ENCODE data around the gene RAPGEF6. TPM values are rescaled to one million over a fixed set of nuclear protein-coding genes. Genes with fewer than 3 reads are reported as not detected.

The RAPGEF6 gene
- total RNA-seq, 4 donors from 2014 or later, result 17.2 to 23.3 (median 20.1) TPM

DNA sequence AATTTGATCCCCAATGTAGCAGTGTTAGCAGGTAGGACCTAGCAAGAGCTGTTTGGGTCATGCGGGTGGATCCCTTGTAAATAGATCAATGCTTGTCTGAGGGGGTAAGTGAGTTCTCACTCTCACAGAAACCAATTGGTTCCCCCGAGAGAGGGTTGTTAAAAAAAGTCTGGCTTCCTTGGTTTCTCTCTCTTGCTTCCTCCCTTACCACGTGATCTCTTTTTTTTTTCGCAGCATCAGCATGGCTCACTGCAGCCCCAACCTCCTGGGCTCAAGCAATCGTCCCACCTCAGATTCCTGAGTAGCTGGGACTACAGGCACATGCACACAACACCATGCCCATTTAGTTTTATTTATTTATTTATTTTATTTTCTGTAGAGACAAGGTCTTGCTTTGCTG lies 26.4 kb downstream of the RAPGEF6 start:
- Histone ChIP-seq H3K27me3 (no peaks in the 10 kb centered on the region), H3K4me1 (peaks cover 23 to 35% (median 32%) of the 10 kb centered on the region in 4 donors), H3K4me3 (no peak overlapping the region), H3K27ac (replicated peaks in 1 of 4) (no peak overlapping the region), H3K9me3 (no peaks in the 10 kb centered on the region), H3K36me3 (no peaks in the 10 kb centered on the region)
- intact Hi-C loops (cut with DNase I), result no loop called here
- TF ChIP-seq EP300 (IDR thresholded peaks at IDR 0.05), result no peak
- TF ChIP-seq POLR2A (IDR thresholded peaks at IDR 0.05; ENCODE audit: low read depth), result no peak
- no peak for TF ChIP-seq POLR2AphosphoS5 (IDR thresholded peaks at IDR 0.05)
- TF ChIP-seq, protein P1, sequence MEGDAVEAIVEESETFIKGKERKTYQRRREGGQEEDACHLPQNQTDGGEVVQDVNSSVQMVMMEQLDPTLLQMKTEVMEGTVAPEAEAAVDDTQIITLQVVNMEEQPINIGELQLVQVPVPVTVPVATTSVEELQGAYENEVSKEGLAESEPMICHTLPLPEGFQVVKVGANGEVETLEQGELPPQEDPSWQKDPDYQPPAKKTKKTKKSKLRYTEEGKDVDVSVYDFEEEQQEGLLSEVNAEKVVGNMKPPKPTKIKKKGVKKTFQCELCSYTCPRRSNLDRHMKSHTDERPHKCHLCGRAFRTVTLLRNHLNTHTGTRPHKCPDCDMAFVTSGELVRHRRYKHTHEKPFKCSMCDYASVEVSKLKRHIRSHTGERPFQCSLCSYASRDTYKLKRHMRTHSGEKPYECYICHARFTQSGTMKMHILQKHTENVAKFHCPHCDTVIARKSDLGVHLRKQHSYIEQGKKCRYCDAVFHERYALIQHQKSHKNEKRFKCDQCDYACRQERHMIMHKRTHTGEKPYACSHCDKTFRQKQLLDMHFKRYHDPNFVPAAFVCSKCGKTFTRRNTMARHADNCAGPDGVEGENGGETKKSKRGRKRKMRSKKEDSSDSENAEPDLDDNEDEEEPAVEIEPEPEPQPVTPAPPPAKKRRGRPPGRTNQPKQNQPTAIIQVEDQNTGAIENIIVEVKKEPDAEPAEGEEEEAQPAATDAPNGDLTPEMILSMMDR (IDR thresholded peaks at IDR 0.05), result no peak
- 83% methylated on average over 5 of the region's 5 CpGs for WGBS
- no peak for DNase-seq (ENCODE audit: extremely low spot score)

DNA sequence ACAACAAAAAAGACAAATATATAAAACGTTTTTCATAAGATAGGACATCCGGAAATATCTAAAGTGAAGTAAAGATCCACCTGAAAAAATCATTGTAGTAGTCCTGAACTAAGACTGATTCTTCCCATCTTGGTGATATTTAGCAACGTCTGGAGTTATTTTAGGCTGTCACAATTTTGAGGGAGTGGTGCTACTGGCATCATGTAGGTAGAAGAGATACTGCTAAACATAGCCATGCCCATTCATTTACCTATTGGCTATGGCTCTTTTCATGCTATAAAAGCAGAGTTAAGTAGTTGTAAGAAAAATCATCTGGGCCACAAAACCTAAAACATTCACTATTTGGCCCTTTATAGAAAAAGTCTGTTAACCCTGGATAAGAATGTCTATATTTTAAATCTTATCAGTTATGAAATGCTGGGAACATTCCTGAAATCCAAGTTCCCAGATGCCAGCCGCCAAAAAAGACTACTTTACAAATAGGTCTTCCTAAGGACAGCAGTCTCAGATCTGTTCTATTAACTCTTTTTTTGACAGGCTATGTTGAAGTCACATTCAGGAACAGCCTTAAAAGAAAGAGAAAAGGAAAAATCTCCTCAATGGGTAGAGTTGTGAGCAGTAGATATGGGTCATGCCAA lies 27.0 kb downstream of the RAPGEF6 start:
- DNase-seq (ENCODE audit: extremely low spot score), result no peak
- WGBS, result 70% methylated on average over 4 of the region's 4 CpGs
- TF ChIP-seq EP300 (IDR thresholded peaks at IDR 0.05), result no peak
- TF ChIP-seq, protein P1 (IDR thresholded peaks at IDR 0.05), result no peak
- no peak for TF ChIP-seq POLR2A (IDR thresholded peaks at IDR 0.05; ENCODE audit: low read depth)
- TF ChIP-seq POLR2AphosphoS5 (IDR thresholded peaks at IDR 0.05), result no peak
- Histone ChIP-seq H3K4me3 (no peak overlapping the region), H3K36me3 (no peaks in the 10 kb centered on the region), H3K9me3 (no peaks in the 10 kb centered on the region), H3K27me3 (no peaks in the 10 kb centered on the region), H3K4me1 (peaks cover 23 to 35% (median 32%) of the 10 kb centered on the region in 4 donors), H3K27ac (replicated peaks in 1 of 4) (no peak overlapping the region)
- intact Hi-C loops (cut with DNase I), result no loop called here

DNA sequence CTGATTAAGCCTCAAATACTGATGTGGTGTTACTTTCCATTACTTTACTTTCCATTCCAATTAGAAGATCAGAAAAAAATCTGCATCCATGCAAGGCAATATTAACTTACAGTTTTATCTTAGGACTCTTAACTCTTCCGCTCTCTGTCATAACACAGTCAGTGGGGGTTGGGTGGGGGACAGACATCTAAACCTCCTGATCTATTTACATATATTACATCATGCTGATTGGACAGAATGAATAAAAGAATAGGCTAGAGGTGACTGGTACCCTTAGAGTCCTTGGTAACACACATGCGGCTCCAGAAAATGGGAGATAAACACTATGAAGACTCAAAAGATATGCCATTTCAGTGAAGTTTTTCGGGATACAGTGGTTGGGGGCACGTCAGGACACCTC lies 27.6 kb downstream of the RAPGEF6 start:
- H3K4me1 ChIP-seq, result peaks cover 23 to 35% (median 32%) of the 10 kb centered on the region in 4 donors
- H3K9me3 ChIP-seq, result no peaks in the 10 kb centered on the region
- H3K4me3 ChIP-seq, result no peak overlapping the region
- no peak for TF ChIP-seq EP300 (IDR thresholded peaks at IDR 0.05)
- no peak for TF ChIP-seq POLR2AphosphoS5 (IDR thresholded peaks at IDR 0.05)
- TF ChIP-seq, protein P1 (IDR thresholded peaks at IDR 0.05), result no peak
- TF ChIP-seq POLR2A (IDR thresholded peaks at IDR 0.05; ENCODE audit: low read depth), result no peak
- WGBS, result 95% methylated on average over 4 of the region's 4 CpGs
- intact Hi-C loops (cut with DNase I), result no loop called here
- no peak for DNase-seq (ENCODE audit: extremely low spot score)
- peaks cover 0 to 5% (median 2%) of the 10 kb centered on the region in 4 donors for H3K36me3 ChIP-seq
- no peaks in the 10 kb centered on the region for H3K27me3 ChIP-seq
- no peak overlapping the region for H3K27ac ChIP-seq (replicated peaks in 1 of 4)

DNA sequence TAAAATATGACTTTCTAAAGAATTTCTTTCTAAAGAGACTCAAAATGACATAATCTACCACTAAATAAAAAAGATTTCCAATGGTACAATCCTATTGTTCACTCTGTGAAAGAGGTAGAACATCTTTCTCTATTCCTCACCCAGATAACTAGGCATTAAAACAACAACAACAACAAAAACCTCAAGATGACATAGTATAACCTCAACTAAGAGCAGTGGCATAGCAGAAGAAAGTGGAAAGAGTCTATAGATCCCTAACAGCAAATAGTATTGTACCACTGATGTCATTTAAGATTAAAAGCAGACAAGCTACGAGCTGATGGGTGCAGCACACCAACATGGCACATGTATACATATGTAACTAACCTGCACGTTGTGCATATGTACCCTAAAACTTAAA lies 29.9 kb downstream of the RAPGEF6 start:
- Histone ChIP-seq H3K4me1 (peaks cover 16 to 27% (median 22%) of the 10 kb centered on the region in 4 donors), H3K9me3 (no peaks in the 10 kb centered on the region), H3K36me3 (peaks cover 0 to 14% (median 4%) of the 10 kb centered on the region in 4 donors), H3K4me3 (no peak overlapping the region), H3K27ac (replicated peaks in 1 of 4) (no peak overlapping the region), H3K27me3 (no peaks in the 10 kb centered on the region)
- no peak for TF ChIP-seq POLR2AphosphoS5 (IDR thresholded peaks at IDR 0.05)
- no peak for TF ChIP-seq POLR2A (IDR thresholded peaks at IDR 0.05; ENCODE audit: low read depth)
- TF ChIP-seq, protein P1 (IDR thresholded peaks at IDR 0.05), result no peak
- TF ChIP-seq EP300 (IDR thresholded peaks at IDR 0.05), result no peak
- no peak for DNase-seq (ENCODE audit: extremely low spot score)
- WGBS, result 94% methylated on average over 2 of the region's 2 CpGs
- intact Hi-C loops (cut with DNase I), result no loop called here
